Ishikawa (cell line): ENCODE measurements around the gene NUP85.

Experiments used
- CEBPB ChIP-seq: IDR thresholded peaks from 2 replicates; pipeline ENCODE4 v1.6.1; 2012
- CREB1 ChIP-seq: IDR thresholded peaks from 2 replicates; pipeline ENCODE4 v1.6.1; 2012; ENCODE audit warnings: low read depth
- EGR1 ChIP-seq: IDR thresholded peaks from 2 replicates; pipeline ENCODE4 v1.6.1; 2012
- EP300 ChIP-seq: IDR thresholded peaks from 2 replicates; pipeline ENCODE4 v1.6.1; 2012; ENCODE audit warnings: borderline replicate concordance
- FOXM1 ChIP-seq: IDR thresholded peaks from 2 replicates; pipeline ENCODE4 v1.6.1; 2012; ENCODE audit warnings: low read depth, borderline replicate concordance
- NFIC ChIP-seq: IDR thresholded peaks from 2 replicates; pipeline ENCODE4 v1.6.1; 2012
- RAD21 ChIP-seq: IDR thresholded peaks from 2 replicates; pipeline ENCODE4 v1.6.1; 2012; ENCODE audit warnings: low read depth
- REST ChIP-seq: IDR thresholded peaks from 2 replicates; pipeline ENCODE4 v1.6.1; 2012; ENCODE audit warnings: low read depth, mild to moderate bottlenecking
- TAF1 ChIP-seq: IDR thresholded peaks from 2 replicates; pipeline ENCODE4 v1.6.1; 2012; ENCODE audit warnings: low read depth, mild to moderate bottlenecking
- TCF12 ChIP-seq: IDR thresholded peaks from 2 replicates; pipeline ENCODE4 v1.6.1; 2012; ENCODE audit warnings: low read depth
- TEAD4 ChIP-seq: IDR thresholded peaks from 2 replicates; pipeline ENCODE4 v1.6.1; 2012
- USF1 ChIP-seq: IDR thresholded peaks from 2 replicates; pipeline ENCODE4 v1.6.1; 2012
- YY1 ChIP-seq: IDR thresholded peaks from 2 replicates; pipeline ENCODE4 v1.6.1; 2012; ENCODE audit warnings: low read depth
- ZBTB7A ChIP-seq: IDR thresholded peaks from 2 replicates; pipeline ENCODE4 v1.6.1; 2012; ENCODE audit warnings: low read depth
- TF ChIP-seq, protein P1 (sequence below): IDR thresholded peaks from 2 replicates; pipeline ENCODE4 v1.6.1; 2012

Gene NUP85

GRCh38 chr17:75242461-75243042, 37.1 kb downstream of the NUP85 start:
- TF ChIP-seq, protein P1, sequence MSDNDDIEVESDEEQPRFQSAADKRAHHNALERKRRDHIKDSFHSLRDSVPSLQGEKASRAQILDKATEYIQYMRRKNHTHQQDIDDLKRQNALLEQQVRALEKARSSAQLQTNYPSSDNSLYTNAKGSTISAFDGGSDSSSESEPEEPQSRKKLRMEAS, result no peak
- no peak for TF ChIP-seq CEBPB
- TF ChIP-seq EGR1, result no peak
- no peak for TF ChIP-seq TEAD4
- no peak for TF ChIP-seq FOXM1
- no peak for TF ChIP-seq TCF12
- TF ChIP-seq EP300, result no peak
- TF ChIP-seq CREB1, result no peak
- TF ChIP-seq REST, result no peak
- no peak for TF ChIP-seq ZBTB7A
- no peak for TF ChIP-seq NFIC

DNA sequence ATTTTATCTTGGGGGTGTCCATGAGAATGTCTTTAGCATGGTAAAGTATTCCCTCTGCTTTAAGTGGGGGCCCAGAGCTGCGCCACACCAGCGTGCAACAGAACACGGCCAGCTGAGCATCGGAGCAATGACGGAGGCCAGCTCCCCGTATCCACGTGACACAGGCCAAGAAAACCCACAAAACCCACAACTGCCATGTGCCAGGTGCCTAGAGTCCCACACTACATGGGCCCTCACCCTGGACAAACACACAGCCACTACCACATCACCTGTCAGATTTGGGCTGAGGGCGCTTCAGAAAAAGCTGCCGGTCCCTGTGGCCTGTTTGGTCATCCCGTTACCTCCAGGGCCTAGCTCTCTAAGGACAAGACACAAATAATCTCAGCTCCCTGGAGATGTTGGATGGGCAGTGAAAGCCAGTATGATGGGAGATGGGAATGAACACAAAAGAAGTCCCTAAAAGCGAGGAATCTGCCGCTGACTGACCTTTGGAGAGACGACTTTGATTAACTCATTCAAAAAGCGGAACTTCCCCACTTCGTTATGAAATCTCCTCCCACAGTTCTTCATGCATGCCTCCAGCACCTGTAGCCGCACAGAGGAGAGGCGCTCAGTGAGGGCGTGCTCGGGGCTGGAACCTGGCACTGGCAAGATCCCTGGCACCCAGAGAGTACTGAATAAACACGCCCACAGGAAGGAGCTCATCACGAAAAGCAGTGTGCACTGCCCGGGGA, 38.8 kb downstream of the NUP85 start:
- TF ChIP-seq REST (no peak), FOXM1 (no peak), USF1 (no peak), TAF1 (no peak), NFIC (no peak)

DNA sequence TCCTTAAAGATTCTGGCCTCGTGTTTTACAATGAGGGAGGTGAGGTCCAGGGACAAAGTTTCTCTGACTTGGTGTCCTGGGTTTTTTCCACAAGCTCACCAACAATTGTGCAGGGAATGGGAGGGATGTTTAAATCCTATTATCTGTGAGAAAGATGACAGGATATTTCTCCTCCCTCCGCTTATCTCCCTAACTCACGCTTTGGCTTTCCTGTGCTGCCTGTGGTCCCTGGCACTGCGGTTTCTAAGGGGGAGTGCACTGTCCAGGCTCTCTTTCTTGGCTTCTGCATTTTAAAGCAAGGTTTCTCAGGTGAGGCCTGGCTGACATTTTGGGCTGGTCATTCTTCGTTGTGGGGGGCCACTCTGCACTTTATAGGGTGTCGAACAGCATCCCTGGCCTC, 39.5 kb downstream of the NUP85 start:
- TF ChIP-seq RAD21, result no peak
- no peak for TF ChIP-seq USF1
- no peak for TF ChIP-seq TEAD4
- no peak for TF ChIP-seq TCF12
- no peak for TF ChIP-seq EP300
- no peak for TF ChIP-seq EGR1

- TF ChIP-seq EP300, result no peak
- TF ChIP-seq ZBTB7A, result no peak
- TF ChIP-seq NFIC, result no peak
- TF ChIP-seq TCF12, result no peak
- no peak for TF ChIP-seq RAD21
- TF ChIP-seq FOXM1, result no peak
- no peak for TF ChIP-seq CEBPB
- TF ChIP-seq REST, result no peak
- TF ChIP-seq CREB1, result no peak
- no peak for TF ChIP-seq YY1
These were observed 40.9 kb downstream of the NUP85 start for GRCh38 chr17:75246404-75246803.

DNA sequence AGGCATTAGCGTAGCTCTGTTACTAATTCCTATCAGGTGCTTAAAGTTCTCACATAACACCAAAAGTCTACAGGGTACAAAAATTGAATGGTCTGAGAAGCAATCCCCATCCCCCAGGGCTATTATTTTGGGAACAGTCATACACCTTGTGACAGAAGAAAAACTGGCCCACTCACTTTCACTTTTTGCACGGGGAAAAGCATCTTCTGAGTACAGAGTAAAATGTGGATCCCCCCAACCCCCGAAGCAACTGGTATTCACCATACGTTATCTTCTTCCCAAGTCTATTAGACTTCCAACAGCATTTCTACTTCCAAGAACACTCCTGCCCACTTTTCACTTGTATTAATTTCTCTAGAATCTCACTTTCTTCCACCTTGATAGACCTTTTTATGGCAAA, 44.1 kb downstream of the NUP85 start:
- TF ChIP-seq ZBTB7A (no peak), TAF1 (no peak), NFIC (no peak), EGR1 (no peak), YY1 (no peak), RAD21 (no peak), FOXM1 (no peak), REST (no peak), TEAD4 (no peak)
